HG03571 (cell line): Measurements from ENCODE around the gene CCDC201.

Experiments used
- ATAC-seq: cut with Tn5 transposase; IDR thresholded peaks from one replicate; pipeline ENCODE4 v1.9.1; 2021; ENCODE audit not compliant: unreplicated experiment

The CCDC201 gene

DNA sequence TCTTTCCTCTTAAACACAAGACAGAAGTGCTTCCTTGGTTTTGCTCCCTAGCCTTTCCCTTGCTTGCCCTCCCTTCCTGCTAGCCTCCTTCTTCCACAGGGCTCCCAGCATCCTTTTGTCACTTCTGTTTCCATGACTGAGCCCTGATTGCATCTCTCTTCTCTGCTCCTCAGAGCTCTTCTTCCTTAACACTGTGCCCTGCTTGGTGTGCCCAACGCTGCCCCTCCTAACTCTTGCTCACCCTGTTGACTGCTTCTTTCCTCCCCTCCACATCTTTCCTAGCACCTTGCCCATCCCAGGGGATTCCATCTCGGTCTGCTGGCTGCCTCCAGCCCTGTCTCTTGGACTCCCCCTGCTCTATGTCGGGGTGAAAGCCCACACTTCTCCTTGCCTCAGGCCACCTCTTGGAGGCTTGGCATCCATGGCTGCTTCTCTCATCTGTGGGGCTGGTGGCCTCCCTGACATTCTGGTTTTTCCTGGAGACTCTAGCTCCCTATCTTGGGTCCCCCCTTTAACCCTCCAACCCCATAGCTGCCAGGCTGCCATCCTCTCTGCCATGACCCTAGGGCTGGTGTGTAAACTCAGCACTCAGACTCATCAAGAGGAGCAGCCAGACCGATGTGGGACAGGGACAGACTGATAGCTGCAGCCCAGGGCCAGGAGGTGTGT lies 21.2 kb upstream of the CCDC201 start:
- no peak for ATAC-seq

- no peak for ATAC-seq
These were observed 20.6 kb upstream of the CCDC201 start for GRCh38 chr7:45893374-45893995.

GRCh38 chr7:45892407-45893035 lies 19.6 kb upstream of the CCDC201 start:
- no peak for ATAC-seq

DNA sequence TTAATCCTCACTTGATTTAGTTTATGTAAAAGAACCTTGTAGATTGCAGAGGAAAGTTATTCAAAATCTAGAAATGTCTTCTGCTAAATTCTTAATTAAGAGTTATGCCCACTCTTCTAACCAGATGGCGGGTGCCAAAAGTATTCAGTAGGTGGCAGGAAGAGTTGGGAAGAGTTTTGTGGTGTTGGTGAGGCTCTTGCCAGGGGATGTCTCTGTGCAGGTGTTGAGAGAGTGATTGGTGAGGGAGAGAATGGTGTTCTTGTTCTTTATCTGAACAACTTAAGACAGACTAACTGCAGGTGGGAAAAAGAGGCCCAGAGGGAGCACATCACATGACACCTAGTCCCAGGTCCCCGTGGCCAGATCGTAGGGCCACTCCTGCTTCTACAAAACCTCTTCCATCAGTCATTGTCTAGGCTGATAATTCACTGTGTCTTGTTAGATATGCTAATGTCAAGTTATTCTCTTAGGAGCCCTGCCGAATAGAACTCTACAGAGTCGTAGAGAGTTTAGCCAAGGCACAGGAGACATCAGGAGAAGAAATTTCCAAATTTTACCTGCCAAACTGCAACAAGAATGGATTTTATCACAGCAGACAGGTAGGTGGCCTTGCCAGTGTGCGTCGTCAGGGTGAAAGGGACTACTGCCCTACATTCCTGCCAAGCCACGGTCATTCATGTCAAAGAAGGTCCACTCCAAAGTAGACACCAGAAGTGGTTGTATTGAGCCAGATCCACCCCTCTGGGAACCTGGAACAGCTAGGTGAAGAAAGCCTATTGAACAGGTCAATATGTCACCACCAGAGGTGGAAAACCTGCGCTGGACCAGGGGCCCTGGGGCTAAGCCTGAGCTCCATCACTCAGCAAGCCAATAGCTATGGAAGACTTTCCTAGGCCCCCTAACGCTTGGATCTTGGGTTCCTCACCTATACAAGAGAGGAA lies 18.9 kb upstream of the CCDC201 start:
- no peak for ATAC-seq

DNA sequence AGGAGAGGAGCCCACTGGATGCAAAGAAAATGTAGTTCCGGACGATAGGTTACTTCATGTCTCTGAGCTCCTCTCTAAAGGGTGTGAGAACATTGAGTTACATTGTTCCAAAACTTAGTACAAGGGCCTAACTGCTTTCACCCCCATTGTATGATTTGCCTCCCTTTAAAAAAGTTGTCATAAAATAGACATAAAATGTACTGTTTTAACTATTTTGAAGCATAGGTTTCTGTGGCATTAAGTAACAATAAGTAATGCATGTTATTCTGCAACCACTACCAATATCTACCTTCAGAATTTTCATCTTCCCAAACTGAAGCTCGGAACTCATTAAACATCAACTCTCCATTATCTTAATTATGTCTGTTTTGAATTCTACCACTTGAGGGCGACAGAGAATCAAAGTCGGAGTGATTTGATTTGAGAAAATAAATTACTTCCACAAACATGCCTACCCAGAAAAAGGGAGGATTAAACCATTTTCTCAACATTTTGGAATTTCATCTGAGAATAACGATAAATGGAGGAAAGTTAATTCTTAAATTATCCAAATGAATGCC lies 18.1 kb upstream of the CCDC201 start:
- no peak for ATAC-seq

DNA sequence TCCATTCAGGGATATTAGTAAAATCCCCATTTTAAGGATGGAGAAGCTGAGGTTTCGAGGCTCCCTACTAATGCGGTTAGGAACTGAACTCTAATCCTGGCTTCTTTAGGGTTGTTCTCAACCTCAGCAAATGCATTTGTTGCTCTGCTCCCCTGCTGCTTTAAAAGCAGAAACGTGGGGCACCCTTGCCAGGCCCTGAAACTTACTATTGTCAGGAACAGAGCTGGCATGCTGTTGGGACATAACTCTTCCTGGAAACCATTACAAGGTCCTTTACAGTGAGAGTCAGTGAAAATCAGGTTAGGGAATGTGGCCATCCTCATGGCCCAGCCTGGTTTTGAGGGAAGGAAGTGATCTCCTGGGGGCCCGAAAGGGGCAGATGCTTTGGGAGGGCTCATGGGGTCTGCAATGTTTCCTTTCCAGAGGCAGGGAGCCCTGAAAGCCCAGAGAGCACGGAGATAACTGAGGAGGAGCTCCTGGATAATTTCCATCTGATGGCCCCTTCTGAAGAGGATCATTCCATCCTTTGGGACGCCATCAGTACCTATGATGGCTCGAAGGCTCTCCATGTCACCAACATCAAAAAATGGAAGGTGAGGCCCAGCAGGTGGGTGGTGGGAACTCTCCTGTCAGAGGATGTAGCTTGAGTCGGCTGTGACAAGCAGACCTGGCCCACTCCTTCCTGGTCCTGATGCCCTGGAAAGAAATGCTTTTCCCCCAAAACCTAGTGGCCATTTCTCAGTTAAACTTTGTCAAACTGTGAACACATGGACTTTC lies 17.4 kb upstream of the CCDC201 start:
- ATAC-seq, result no peak

DNA sequence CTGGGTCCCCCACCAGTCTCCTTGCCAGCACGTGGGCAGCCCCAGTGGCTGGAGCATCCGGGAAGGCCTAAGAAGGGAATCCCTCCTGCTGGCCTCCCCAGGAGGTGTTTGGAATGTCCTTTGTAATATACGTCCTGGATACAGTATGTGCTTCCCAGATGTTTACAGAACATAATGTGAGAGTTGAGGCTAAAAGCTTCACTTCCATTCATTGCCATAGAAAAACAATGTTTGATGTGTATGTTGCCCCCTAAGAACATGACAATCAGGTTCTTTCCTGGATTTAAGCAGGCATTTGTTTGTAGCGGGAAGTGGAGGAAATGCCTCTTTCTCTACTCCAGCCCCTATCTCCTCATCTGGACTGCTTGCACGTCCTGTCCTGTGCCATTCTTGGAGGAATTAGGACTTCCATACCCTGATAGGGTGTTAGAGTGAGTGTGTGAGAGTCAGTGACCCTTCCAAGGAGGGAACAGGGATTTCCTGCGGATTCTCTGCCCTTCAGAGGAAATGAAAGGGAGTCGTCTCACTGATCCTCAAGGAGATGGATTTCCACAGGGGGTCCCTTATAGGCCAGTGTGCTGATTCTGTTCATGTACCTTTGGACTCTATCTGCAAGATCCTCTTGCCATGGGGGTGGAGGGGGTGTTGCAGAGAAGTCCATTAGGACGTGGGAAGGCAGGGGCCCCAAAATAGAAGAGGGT lies 16.6 kb upstream of the CCDC201 start:
- ATAC-seq, result no peak

DNA sequence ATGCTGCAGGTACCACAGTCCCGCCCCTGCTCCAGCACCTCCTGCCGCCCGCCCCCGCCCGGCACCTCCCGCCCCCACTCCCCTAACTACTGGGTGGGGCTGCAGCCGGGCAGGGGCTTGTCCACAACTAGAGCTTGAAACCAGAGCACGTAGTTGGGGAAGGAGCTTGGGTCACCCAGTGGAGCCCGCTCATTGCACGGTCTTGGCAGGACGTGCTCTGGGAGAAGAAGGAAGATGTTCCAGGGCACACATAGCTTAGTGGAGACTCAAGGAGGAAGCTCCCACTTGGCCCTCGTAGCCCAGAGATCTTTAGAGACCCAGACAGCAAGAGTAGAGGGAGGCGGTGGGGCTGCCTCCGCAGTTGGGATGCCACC lies 16.1 kb upstream of the CCDC201 start:
- ATAC-seq, result no peak

DNA sequence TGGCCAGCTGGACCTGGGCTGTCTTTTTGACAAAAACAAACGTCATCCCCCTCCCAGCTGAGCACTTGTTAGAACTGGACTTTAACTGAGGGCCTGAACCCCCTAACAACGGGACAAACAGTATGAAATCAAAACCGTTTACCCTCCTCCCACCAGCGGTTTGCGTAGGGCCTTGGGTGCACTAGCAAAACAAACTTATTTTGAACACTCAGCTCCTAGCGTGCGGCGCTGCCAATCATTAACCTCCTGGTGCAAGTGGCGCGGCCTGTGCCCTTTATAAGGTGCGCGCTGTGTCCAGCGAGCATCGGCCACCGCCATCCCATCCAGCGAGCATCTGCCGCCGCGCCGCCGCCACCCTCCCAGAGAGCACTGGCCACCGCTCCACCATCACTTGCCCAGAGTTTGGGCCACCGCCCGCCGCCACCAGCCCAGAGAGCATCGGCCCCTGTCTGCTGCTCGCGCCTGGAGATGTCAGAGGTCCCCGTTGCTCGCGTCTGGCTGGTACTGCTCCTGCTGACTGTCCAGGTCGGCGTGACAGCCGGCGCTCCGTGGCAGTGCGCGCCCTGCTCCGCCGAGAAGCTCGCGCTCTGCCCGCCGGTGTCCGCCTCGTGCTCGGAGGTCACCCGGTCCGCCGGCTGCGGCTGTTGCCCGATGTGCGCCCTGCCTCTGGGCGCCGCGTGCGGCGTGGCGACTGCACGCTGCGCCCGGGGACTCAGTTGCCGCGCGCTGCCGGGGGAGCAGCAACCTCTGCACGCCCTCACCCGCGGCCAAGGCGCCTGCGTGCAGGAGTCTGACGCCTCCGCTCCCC lies 15.5 kb upstream of the CCDC201 start, which contains the start of gene IGFBP1:
Gene IGFBP1 (plus strand): TSS at position 304 of the 808 bp plus-strand sequence. CDS start 165 bp downstream, at position 469.
- no peak for ATAC-seq

- ATAC-seq, result no peak
These were observed 14.2 kb upstream of the CCDC201 start for GRCh38 chr7:45886931-45887667.

DNA sequence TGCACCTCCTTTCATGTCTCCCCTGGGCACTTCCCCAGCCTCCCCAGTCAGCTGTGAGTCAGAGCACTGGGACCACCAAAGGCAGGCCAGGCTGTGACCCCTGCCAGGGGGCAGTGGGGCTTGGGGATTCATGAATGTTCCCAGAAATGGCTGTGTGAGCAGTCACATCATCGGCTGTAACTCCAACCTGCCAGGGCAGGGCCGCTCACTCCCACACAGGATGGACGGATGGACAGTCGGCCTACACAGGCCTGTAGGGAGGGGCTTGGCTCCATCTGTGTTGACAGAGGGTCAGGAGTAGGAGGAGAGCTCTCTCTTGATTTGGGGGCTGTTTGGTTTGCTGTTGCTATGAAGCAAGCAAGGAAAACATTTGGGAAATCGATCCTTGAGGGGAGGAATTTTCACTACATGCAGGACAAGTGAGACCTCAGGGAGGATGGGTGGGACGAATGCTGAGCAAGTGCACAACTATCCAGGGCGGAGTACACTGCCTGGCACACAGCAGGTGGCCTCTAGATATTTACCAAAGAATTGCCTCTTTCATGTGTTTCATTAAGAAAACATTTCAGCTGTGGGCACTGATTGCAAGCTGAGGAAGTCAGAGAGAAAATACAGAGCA lies 12.5 kb upstream of the CCDC201 start:
- no peak for ATAC-seq

GRCh38 chr7:45884136-45884535 lies 11.3 kb upstream of the CCDC201 start:
- no peak for ATAC-seq

DNA sequence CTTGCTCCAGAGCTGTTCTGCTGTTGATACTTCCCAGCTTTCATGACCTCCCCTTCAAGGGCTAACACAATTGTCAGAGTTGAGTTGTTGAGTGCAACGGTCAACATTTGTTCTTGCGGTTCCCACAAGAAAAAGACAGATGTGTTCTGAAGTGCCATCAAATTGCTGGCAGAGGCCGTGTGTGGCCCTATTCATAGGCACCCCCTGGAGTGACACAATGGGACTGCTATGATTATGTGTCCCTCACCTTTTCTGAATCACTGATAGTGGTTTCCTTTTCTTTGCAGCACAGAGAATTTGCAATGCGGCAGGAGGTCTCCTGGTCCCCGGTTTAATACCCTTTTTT lies 9.6 kb upstream of the CCDC201 start:
- ATAC-seq, result no peak

DNA sequence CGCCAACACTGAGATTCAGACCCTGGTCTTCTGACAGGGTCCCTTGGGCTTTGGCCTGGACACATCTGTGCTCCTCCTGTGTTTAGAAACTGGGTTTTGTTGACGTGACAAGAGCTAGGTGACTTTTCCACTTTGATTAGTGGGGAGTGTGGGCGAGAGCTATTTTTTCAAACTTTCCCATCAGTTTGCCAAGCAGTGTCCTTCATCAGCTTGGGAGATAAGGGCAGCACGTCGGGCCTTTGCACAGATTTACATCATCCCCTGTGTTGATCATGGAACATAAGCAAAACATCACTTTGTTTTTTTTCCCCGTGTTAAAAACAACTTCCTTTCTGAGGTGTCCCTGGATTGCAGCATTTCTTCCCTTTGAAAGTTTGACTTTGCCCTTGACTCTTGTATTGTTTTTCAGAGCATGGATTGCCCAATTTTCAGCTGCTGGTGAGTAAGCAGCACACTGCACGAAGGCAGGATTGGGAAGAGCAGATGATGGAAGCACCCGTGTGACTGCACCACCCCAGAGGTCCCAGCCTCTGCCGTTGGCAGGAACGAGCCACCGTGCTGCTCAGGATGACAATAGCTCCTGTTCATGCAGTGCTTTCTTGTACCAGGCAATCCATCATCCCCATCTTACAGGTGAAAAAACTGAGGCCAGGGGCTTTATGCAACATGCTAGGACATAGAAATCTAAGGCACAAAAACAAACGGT lies 9.0 kb upstream of the CCDC201 start:
- ATAC-seq, result no peak

GRCh38 chr7:45881280-45881758 lies 8.4 kb upstream of the CCDC201 start:
- ATAC-seq, result no peak

GRCh38 chr7:45880433-45880860 lies 7.6 kb upstream of the CCDC201 start:
- ATAC-seq, result no peak
